UCSD-AML1 (cell line): ENCODE data around the gene GUCD1.
A peak's percentile ranks its signal among the peaks of the same experiment; 100 is the strongest.
"Not testable (repeated sequence)": the region's sequence is repeated elsewhere in the genome, so short reads cannot be mapped to it uniquely, and the experiment has no call there.

Experiments used
- DNase-seq: peaks from one replicate; lab custom pipeline; 2025; ENCODE audit not compliant: unreplicated experiment; lab: John Stamatoyannopoulos, UW

The GUCD1 gene

GRCh38 chr22:24530968-24531367 is 24.0 kb downstream of the GUCD1 start:
- not testable (repeated sequence) for DNase-seq

GRCh38 chr22:24529898-24530297 is 25.0 kb downstream of the GUCD1 start:
- no peak for DNase-seq

- DNase-seq: no peak
Measured at GRCh38 chr22:24526191-24526590, 28.7 kb downstream of the GUCD1 start.

GRCh38 chr22:24525416-24526037 is 29.4 kb downstream of the GUCD1 start:
- DNase-seq: peak; percentile 78

- DNase-seq: no peak
Measured at GRCh38 chr22:24523873-24524272, 31.1 kb downstream of the GUCD1 start.

- peak; percentile 51 for DNase-seq
Measured at GRCh38 chr22:24521791-24522245, 33.1 kb downstream of the GUCD1 start.

- DNase-seq: no peak
Measured at GRCh38 chr22:24519496-24519895, 35.4 kb downstream of the GUCD1 start.

GRCh38 chr22:24518771-24519485 is 36.0 kb downstream of the GUCD1 start:
- DNase-seq: no peak

GRCh38 chr22:24518228-24518627 is 36.7 kb downstream of the GUCD1 start:
- DNase-seq: no peak

GRCh38 chr22:24517446-24517845 is 37.5 kb downstream of the GUCD1 start:
- no peak for DNase-seq

GRCh38 chr22:24516301-24516737 is 38.6 kb downstream of the GUCD1 start:
- DNase-seq: no peak

- DNase-seq: no peak
Measured at GRCh38 chr22:24515027-24515338, 40.0 kb downstream of the GUCD1 start.

- DNase-seq: no peak
Measured at GRCh38 chr22:24514241-24515026, 40.5 kb downstream of the GUCD1 start.

GRCh38 chr22:24513378-24514240 is 41.3 kb downstream of the GUCD1 start:
- DNase-seq: no peak

- DNase-seq: peak; percentile 46
Measured at GRCh38 chr22:24512043-24512442, 42.9 kb downstream of the GUCD1 start.

GRCh38 chr22:24510637-24511625 is 44.0 kb downstream of the GUCD1 start:
- DNase-seq: peak; percentile 50

GRCh38 chr22:24507716-24508115 is 47.2 kb downstream of the GUCD1 start:
- DNase-seq: no peak

- no peak for DNase-seq
Measured at GRCh38 chr22:24506802-24507438, 48.0 kb downstream of the GUCD1 start.

GRCh38 chr22:24504956-24505736 is 49.8 kb downstream of the GUCD1 start:
- no peak for DNase-seq
